GM21528 (cell line): ENCODE measurements around the gene CREB3L2.
"Not testable (repeated sequence)": the region's sequence is repeated elsewhere in the genome, so short reads cannot be mapped to it uniquely, and the experiment has no call there.

ENCODE experiments used
- ATAC-seq: cut with Tn5 transposase; IDR thresholded peaks from one replicate; pipeline ENCODE4 v1.9.1; 2021; ENCODE audit warnings: mild to moderate bottlenecking, moderate library complexity; ENCODE audit not compliant: unreplicated experiment, low FRiP score

Gene CREB3L2

GRCh38 chr7:137913985-137914384 is 87.9 kb downstream of the CREB3L2 start:
- no peak for ATAC-seq

GRCh38 chr7:137909042-137909441 is 92.8 kb downstream of the CREB3L2 start:
- ATAC-seq: no peak

GRCh38 chr7:137908106-137908505 is 93.8 kb downstream of the CREB3L2 start:
- ATAC-seq: no peak

- ATAC-seq: not testable (repeated sequence)
These were observed 95.2 kb downstream of the CREB3L2 start for GRCh38 chr7:137906636-137907035.

- no peak for ATAC-seq
These were observed 97.1 kb downstream of the CREB3L2 start for GRCh38 chr7:137904833-137905232.

GRCh38 chr7:137903382-137904169 is 98.3 kb downstream of the CREB3L2 start:
- peak; percentile 69 for ATAC-seq

- ATAC-seq: no peak
These were observed 101.7 kb downstream of the CREB3L2 start for GRCh38 chr7:137900137-137900536.

GRCh38 chr7:137898839-137899721 is 102.8 kb downstream of the CREB3L2 start:
- peak; percentile 75 for ATAC-seq

GRCh38 chr7:137895301-137896221 is 106.3 kb downstream of the CREB3L2 start:
- ATAC-seq: peak; percentile 75

GRCh38 chr7:137893143-137893742 is 108.6 kb downstream of the CREB3L2 start:
- ATAC-seq: no peak

- no peak for ATAC-seq
These were observed 110.8 kb downstream of the CREB3L2 start for GRCh38 chr7:137891016-137891655.

GRCh38 chr7:137890449-137890921 is 111.4 kb downstream of the CREB3L2 start:
- ATAC-seq: no peak

GRCh38 chr7:137888241-137888640 is 113.6 kb downstream of the CREB3L2 start:
- ATAC-seq: no peak

GRCh38 chr7:137886746-137887145 is 115.1 kb downstream of the CREB3L2 start:
- no peak for ATAC-seq

GRCh38 chr7:137886281-137886680 is 115.6 kb downstream of the CREB3L2 start:
- ATAC-seq: no peak

GRCh38 chr7:137885678-137886077 is 116.2 kb downstream of the CREB3L2 start:
- ATAC-seq: no peak

GRCh38 chr7:137882806-137883205 is 119.1 kb downstream of the CREB3L2 start:
- ATAC-seq: no peak

- ATAC-seq: peak; percentile 87
These were observed 119.6 kb downstream of the CREB3L2 start for GRCh38 chr7:137882261-137882668.

- no peak for ATAC-seq
These were observed 120.2 kb downstream of the CREB3L2 start for GRCh38 chr7:137881607-137882260.
